ENCODE measurements around the gene NPTN.
"Not testable (repeated sequence)": the region's sequence is repeated elsewhere in the genome, so short reads cannot be mapped to it uniquely, and the experiment has no call there.

Gene NPTN

DNA sequence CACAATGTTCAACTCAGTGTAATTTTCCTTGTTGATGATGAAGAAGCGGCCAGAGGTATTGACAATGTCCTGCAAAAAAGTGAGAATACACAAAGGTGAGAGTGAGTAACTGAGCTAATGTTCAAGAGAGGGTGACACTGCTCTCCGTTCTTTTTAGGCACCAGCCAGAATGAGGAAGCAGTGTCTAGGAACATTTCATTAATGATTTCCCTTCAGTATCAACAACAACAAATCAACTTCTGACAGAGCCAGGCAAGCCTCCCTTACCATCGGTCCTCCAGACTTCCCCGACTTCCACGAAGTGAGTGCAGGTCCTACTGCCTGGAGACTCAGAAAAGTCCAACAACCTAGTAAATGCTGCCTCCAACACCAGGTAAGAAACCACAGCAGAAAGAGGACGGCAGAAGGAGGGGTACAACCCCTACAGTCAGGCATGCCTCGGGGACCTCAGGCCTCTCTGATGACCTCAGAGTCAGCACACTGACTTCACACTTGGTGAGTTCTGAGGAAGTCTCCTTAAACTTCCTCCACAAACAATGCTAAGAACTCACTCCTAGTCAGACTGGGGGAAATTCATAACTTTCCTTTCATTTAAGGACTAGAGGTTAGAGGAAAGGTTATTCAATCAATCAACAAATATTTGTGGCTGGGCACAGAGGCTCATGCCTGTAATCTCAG, 62.7 kb downstream of the NPTN start:
- no peak for DNase-seq

GRCh38 chr15:73569361-73569760, 63.8 kb downstream of the NPTN start:
- DNase-seq: no peak

DNA sequence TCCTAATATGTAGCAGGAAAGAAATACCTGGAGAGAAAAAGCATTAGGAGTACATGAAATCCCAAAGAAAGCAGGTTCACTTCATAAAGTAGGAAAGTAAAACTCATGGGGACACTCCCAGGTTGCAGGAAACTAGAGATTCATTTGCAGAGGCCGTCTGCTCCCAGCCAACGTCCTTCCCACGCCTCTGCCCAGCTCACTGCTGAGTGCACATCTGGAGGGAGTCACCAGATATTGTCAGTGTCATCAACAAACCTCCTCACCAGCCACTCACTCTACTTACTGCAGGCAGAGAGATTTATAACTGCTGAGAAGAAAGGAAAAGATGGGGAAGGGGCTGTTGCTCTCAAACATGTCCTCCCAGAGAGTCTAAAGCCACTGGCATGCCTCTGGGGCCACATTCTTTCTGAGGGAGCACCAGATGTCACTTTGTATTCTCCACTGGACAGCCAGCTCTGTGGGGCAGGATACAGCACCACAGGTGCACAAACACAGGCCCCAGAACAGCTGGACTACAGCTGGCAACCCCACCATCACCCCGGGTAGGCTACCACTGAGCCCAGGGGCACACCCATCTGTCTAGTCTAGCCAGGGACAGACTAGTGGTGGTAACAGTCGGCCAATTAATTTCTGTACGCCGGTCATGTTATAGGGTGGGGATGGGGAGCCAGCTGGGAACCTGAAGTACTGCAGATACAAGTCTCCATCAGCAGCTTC, 64.5 kb downstream of the NPTN start:
- DNase-seq: no peak

- DNase-seq: no peak
Observed at GRCh38 chr15:73567020-73567419, 66.2 kb downstream of the NPTN start.

DNA sequence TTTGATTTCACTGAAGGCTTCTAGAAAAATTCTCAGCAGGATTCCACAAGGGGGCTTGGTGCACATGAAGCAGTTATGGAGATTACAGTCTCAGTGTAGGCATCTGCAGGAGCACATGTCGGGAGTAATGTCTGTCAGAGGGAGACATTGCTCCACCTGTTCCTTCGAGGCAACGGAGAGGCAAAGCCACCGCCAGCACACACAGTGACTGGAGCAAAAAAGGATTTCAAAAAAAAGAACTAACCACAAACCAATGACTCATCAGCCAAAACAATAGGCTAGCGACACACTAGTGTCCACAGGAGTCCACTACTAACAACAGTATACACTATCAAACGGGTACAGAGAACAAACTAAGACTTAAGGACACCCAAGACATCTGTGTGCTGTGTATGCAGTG, 68.9 kb downstream of the NPTN start:
- DNase-seq: no peak

DNA sequence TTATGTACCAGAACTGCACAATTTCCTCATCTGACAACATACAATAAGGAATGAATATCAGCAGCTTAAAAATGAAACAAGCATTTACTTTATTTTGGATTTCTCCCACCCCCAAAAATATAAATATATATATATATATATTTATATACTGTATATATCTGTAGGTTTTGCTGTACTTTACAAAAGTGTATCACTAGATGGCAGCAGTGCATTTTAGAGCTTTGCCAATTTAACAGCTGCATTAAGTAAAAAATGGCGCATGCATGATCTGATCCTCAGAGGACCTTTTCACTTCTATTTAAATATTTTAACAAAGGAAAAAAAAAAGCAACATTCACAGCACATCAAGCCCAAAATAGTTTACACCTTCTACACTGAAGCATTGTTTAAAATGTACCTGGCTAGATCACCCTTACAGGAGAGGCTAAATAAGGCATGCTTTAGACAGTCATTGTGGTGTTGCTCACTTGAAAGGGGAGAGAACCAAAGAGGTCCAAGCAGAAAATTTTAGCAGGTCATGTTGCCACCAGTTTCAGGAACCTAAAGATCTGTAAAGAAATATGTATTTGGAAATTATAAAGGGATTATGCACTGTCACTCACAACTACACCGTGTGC, 72.6 kb downstream of the NPTN start:
- DNase-seq: peak; percentile 12

DNA sequence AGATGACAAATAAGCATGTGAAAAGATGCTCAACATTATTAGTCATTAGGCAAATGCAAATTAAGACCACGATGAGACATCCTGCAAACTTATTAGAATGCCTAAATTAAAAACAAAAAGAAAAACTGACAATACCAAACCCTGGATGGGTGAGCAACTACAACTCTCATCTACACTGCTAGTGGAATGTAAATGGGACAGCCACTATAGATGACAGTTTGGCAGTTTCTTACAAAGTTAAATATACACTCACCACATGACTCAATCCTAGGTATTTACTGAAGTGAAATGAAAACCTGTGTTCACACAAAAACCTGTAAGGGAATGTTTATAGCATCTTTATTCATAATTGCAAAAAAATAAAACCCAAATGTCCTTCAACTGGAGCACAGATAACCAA, 74.7 kb downstream of the NPTN start:
- DNase-seq: no peak

- DNase-seq: no peak
Observed at GRCh38 chr15:73555080-73555479, 78.1 kb downstream of the NPTN start.

- no peak for DNase-seq
Observed at GRCh38 chr15:73550190-73550589, 83.0 kb downstream of the NPTN start.

GRCh38 chr15:73548925-73549324, 84.3 kb downstream of the NPTN start:
- DNase-seq: not testable (repeated sequence)

- DNase-seq: no peak
Observed at GRCh38 chr15:73541479-73541878, 91.7 kb downstream of the NPTN start.

DNA sequence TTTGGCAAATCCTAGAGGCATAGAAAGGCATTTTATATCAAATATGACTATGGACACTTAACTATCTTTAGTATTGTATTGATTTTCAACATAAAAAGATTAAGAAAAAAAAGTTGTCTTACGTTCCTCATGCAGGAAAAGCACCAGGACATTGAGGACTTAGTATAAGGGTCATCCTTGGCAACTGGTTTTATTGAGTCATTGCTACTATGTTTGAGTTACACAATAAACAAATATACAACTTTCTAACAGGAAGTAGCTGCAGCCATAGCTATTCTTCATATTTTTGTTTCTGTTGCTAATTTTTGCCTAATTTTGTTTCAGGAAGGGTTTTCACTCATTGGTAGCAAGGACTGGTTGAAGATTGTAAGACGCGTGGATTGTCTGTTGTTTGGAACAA, 93.0 kb downstream of the NPTN start:
- DNase-seq: no peak

- no peak for DNase-seq
Observed at GRCh38 chr15:73539212-73540128, 93.7 kb downstream of the NPTN start.

DNA sequence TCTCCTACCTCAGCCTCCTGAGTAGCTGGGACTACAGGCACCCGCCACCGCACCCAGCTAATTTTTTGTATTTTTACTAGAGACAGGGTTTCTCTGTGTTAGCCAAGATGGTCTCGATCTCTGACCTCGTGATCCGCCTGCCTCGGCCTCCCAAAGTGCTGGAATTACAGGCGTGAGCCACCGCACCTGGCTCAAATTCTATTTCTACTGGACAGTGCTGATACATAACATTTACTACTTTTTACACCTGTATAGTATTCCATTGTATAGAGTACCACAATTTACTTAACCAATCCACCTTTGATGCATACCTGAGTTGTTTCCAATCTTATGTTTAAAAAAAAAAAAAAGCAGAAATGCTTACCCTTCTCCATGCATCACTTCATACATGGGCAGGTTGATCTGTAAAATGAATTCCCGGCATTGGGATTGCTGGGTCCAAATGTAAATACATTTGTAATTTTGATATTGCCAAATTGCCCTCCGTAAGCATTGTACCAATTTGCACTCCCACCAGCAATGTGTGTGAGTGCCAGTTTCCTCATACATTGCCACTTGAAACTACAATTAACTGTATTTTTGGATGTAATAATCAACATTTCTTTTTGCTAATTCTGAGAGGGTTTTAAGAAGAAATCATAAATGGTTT, 94.5 kb downstream of the NPTN start:
- no peak for DNase-seq

DNA sequence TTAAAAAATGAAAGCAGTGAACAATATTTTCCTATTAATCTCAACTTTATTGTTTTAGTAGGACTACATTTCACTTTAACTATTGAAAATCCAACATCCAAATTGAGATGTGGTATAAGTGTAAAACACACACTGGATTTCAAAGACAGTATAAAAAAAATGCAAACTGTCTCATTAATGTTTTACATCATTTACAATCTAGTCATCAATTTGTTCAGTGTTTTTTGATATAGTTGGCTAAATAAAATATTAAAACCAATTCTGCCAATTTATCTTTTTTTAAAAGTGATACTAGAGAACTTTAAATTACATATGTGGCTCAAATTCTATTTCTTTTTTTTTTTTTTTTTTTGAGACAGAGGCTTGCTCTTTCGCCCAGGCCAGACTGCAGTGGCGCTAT, 95.1 kb downstream of the NPTN start:
- DNase-seq: no peak

- DNase-seq: no peak
Observed at GRCh38 chr15:73530649-73531048, 102.5 kb downstream of the NPTN start.

- DNase-seq: no peak
Observed at GRCh38 chr15:73527598-73527997, 105.6 kb downstream of the NPTN start.

- no peak for DNase-seq
Observed at GRCh38 chr15:73524919-73525318, 108.3 kb downstream of the NPTN start.

DNA sequence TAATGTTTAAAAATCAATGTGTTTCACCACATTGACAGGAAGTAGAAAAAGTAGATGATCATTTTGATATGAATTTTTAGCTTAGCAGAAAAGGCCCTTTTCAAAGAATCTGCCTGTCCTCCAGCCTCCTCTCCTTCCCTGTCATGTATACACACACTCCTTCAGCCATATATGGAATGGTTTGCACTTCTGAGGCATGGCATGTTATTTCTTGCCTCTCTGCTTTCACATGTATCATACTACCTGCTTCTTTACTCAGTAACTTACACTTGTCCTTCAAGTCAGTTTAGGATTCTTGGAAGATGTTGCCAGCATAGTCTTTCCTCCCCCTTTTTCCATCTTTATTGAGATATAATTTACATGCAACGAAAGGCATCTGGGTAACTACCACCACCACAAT, 111.2 kb downstream of the NPTN start:
- no peak for DNase-seq

GRCh38 chr15:73518876-73519733, 114.1 kb downstream of the NPTN start:
- DNase-seq: no peak

GRCh38 chr15:73518180-73518862, 114.9 kb downstream of the NPTN start:
- no peak for DNase-seq

Measured in CD4-positive, alpha-beta T cell treated with Interleukin-6 for 4 hours (primary cell).